Cardiac fibroblast (primary cell): ENCODE data around the gene OSR1.

ENCODE experiments used
- DNase-seq, 2 donors: peaks; one replicate each; pipeline versions ENCODE4 v3.0.0 to v3.0.0-alpha.2; 2010; ENCODE audit warnings: low read depth in 2 of 2
- H3K4me3 ChIP-seq, 2 donors: replicated peaks in 1 of 2; 1 replicate in 1 of 2; 2 replicates in 1 of 2; pipeline ENCODE4 v1.5.1; 2011; ENCODE audit warnings: low read depth in 2 of 2, low read length in 2 of 2, mild to moderate bottlenecking in 2 of 2, moderate library complexity in 1 of 2
- TF ChIP-seq, protein P1 (sequence below): IDR thresholded peaks from one replicate; pipeline ENCODE4 v1.5.1; 2011; ENCODE audit warnings: low read depth, mild to moderate bottlenecking, low read length, inconsistent platforms

The OSR1 gene

DNA sequence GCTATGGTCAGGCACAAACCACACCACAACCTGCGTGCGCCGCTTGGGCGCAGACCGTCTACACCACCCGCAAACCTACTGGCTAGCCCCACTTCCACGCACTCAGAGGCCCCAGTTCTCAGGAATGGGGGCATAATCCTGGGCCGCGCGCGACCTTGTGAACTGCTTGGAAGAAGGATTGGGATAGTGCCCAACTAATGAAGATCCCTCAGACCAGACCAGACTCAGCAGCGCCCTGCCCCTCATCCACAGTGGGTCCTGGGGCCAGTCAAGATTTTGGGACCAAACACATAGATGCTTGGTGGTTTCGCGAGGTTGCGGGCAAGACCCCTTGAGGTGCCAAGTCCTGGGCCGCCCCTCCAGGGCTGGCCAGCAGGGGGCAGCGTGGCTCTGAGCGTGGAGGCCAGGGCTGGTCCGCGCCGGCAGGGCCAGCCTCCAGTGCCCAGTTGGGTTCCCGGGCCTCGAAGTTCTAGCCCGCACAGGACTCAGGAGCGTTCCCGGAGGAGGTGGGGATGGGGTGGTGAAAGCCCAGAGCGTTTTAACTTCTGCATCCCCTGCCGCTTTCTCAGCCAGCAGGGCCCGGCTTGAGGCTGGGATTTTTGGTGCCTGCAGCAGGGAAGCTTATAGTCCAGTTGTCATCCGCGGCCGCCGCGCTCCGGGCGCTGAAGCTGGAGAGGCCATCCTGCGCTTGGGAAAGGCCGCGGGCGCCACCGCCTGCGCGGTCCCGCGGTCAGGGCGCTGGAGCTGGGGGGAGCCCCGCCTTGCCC is 8.3 kb downstream of the OSR1 start:
- TF ChIP-seq, protein P1, sequence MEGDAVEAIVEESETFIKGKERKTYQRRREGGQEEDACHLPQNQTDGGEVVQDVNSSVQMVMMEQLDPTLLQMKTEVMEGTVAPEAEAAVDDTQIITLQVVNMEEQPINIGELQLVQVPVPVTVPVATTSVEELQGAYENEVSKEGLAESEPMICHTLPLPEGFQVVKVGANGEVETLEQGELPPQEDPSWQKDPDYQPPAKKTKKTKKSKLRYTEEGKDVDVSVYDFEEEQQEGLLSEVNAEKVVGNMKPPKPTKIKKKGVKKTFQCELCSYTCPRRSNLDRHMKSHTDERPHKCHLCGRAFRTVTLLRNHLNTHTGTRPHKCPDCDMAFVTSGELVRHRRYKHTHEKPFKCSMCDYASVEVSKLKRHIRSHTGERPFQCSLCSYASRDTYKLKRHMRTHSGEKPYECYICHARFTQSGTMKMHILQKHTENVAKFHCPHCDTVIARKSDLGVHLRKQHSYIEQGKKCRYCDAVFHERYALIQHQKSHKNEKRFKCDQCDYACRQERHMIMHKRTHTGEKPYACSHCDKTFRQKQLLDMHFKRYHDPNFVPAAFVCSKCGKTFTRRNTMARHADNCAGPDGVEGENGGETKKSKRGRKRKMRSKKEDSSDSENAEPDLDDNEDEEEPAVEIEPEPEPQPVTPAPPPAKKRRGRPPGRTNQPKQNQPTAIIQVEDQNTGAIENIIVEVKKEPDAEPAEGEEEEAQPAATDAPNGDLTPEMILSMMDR = peak; percentile 52
- DNase-seq = peak; percentile 58 to 59
- no peak overlapping the region for H3K4me3 ChIP-seq

DNA sequence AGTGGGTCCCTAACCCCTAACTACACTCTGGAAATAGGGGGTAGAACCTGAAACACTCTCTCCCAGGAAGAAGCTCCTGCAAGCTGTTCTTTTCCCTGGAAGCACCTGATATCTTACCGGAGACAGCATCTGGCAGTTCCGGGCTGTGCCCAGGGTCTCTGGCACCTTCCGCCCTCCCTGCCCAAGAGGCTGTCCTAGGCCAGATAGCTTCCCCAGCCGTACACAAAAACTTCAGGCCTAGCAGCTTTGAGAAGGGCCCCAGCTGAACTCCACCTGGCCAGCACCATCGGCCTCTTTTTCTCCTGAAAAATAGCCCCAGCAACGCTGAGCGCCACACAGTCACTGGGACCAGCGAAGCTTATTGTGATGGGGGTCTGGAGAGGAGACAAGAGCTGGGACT is 9.7 kb downstream of the OSR1 start:
- no peak for DNase-seq
- TF ChIP-seq, protein P1 = no peak
- H3K4me3 ChIP-seq = no peak overlapping the region

DNA sequence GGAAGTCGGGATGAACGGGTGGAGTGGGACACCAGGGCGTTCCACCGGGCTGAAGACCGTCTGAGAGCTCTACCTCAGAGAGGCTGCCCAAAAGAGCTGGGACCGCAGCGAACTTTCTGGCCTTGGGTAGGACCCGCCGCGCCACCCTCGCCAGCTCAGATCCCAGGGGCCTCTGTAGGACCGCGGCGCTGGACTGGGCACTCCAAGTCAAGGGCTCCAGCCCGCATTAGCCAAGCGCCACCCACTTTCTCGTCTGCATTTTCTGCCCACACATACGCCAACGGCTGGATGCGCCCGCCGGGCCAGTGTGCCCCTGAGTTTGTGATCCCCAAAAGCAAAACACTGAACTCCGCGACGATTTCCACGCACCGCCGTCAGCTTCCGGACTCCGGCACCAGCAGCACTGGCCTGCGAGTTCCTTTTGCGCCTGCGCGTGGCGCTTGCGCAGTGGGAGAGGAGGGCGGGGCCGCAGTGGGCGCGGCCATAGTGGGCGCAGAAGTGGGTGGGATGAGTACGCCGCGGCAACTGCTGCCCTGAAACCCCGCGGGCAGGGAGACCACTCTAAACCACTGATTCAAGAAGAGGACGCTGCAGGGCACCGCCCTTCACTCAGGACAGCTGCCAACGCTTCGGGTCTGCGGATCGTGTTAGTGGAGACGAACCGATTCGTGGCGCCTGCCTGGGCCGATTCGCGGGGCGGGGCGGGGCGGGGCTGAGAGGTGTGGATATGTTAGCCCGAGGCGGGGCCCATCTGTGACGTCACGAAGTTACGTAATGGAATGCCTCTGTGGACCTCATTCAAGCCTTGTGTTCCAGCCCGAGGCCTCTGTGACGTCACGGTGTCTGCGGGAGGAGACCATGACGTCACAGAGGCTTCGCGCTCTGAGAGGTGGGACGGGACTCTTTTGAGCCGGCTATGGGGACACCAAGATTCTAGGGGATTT is 10.5 kb downstream of the OSR1 start:
- H3K4me3 ChIP-seq = peak overlapping the region; percentile 88 to 89
- peak; percentile 99 for DNase-seq
- TF ChIP-seq, protein P1 = no peak

DNA sequence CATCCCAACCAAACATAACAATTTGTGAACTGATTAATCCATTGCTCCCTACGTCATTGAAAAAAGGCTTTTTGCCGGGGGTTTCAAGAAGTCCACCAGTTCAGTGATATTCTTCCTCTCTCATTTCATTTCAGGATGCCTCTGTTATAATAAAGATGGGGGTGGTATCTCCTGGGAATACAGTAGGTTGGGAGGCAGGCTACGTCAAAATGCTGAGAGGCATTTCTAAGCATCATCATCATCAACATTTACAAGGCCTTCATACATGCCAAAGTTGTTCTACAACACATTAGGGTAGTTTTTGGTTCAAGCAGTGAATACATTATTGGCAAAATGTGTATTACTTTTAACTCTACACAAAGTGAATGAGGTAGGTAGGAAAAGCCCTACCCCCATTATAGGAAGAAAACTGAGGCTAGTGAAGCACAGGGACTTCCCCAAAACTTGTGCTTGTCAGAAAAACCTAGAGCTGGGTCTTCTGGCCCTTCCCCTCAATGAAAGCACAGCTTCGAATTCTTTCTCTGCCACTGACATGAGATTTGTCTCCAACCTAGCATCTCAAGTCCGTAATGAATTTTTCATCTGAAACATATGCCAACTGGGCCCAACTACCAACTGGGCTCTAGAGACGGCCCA is 11.3 kb downstream of the OSR1 start:
- H3K4me3 ChIP-seq = peak overlapping the region; percentile 88 to 89
- DNase-seq = no peak
- TF ChIP-seq, protein P1 = no peak

DNA sequence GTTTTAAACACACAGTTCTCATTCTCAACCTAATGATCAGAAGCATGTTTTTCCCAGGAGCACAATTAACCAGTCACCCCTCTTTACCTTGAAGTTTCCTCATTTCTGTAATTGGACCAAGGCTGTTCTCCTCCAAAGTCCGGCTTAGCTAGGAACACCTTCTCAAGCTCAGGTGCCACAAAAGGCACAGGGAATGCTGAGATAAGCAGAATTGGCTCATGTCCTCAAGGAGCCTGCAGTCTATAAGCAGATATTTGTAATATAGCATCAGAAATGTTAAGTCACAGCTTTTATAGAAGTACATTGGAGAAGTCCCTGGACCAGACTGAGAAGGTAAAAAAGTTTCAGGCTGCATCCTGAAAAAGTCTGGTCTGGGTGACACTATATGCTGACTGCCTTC is 20.7 kb downstream of the OSR1 start:
- DNase-seq = no peak
- H3K4me3 ChIP-seq = no peak overlapping the region
- TF ChIP-seq, protein P1 = no peak

DNA sequence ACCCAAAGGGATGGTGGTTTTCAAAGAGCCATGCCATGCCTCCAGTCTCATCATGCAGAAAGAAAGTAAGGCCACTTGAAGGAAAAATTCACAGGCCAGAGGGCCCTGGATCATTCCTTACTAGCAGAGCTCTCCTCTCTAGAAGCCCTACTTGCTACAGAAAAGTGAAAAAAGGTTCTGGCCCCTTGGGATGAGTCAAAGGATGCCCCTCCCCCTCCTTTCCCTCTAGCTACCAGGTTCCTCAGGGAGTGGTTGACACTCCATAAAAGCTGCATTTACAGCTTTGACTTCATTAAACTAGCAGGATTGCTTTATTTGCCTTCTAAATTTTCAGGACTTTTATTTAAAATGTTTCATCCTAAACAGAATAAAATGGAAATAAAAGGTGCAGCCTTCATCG is 21.2 kb downstream of the OSR1 start:
- no peak overlapping the region for H3K4me3 ChIP-seq
- TF ChIP-seq, protein P1 = no peak
- no peak for DNase-seq
